PC-3 (cell line): ENCODE measurements around the gene CDK16. TPM values are rescaled to one million over a fixed set of nuclear protein-coding genes. Genes with fewer than 3 reads are reported as not detected.

Source experiments
- ATAC-seq: fragments of 200-7000 bp; cut with Tn5 transposase; 2 replicates; pipeline ENCODE4 v1.9.1; 2020; ENCODE audit warnings: mild to moderate bottlenecking, moderate library complexity
- BruUV-seq: library from RNA; stranded (reverse); fragments of 400-500 nt; replicated peaks from 2 replicates; lab custom pipeline; 2021; lab: Mats Ljungman, UMichigan
- CTCF ChIA-PET: fragments of 300-600 bp; sonication (Branson Sonifier 250); formaldehyde crosslinking; loops from one replicate; lab custom pipeline; 2022; ENCODE audit warnings: antibody characterized with exemption; lab: Charles Lee
- POLR2A ChIA-PET: fragments of 300-600 bp; sonication (Branson Sonifier 250); formaldehyde crosslinking; loops from one replicate; lab custom pipeline; 2022; ENCODE audit warnings: antibody characterized with exemption; ENCODE audit not compliant: unreplicated experiment; lab: Charles Lee
- DNase-seq: peaks from one replicate; pipeline ENCODE4 v3.0.0-alpha.2; 2015
- H2AFZ ChIP-seq: fragments of 300-600 bp; sonication (generic); 2 replicates; pipeline ENCODE4 v1.6.0; 2016; ENCODE audit warnings: antibody characterized with exemption, low read length
- H3F3A ChIP-seq: fragments of 300-600 bp; sonication (generic); one replicate; pipeline ENCODE4 v1.6.0; 2017; ENCODE audit warnings: antibody characterized with exemption, low read length, control low read depth, mild to moderate bottlenecking; ENCODE audit not compliant: unreplicated experiment
- H3K27ac ChIP-seq: fragments of 300-600 bp; sonication (generic); 2 replicates; pipeline ENCODE4 v1.5.1; 2016; ENCODE audit warnings: mild to moderate bottlenecking, low read length
- H3K27me3 ChIP-seq: fragments of 300-600 bp; sonication (generic); 2 replicates; pipeline ENCODE4 v1.6.1; 2016; ENCODE audit warnings: low read length, mixed read lengths
- H3K36me3 ChIP-seq: fragments of 300-600 bp; sonication (generic); 2 replicates; pipeline ENCODE4 v1.6.1; 2016; ENCODE audit warnings: low read depth, mixed run types, low read length, mixed read lengths
- H3K4me1 ChIP-seq: fragments of 300-600 bp; sonication (generic); 2 replicates; pipeline ENCODE4 v1.5.1; 2016; ENCODE audit warnings: low read length; ENCODE audit not compliant: insufficient read depth
- H3K4me2 ChIP-seq: fragments of 300-600 bp; sonication (generic); 2 replicates; pipeline ENCODE4 v1.6.0; 2016; ENCODE audit warnings: low read length
- H3K4me3 ChIP-seq: fragments of 300-600 bp; sonication (generic); 2 replicates; pipeline ENCODE4 v1.5.1; 2016; ENCODE audit warnings: mild to moderate bottlenecking, low read length, mixed read lengths
- H3K79me2 ChIP-seq: fragments of 300-600 bp; sonication (generic); 2 replicates; pipeline ENCODE4 v1.6.1; 2017; ENCODE audit warnings: low read length, mixed read lengths
- H3K9ac ChIP-seq: fragments of 300-600 bp; sonication (generic); 2 replicates; pipeline ENCODE4 v1.6.0; 2016; ENCODE audit warnings: mild to moderate bottlenecking, low read length
- H3K9me2 ChIP-seq: fragments of 300-600 bp; sonication (generic); replicated peaks from 2 replicates; pipeline ENCODE4 v1.6.1; 2016; ENCODE audit warnings: mixed run types, low read length, mixed read lengths
- H3K9me3 ChIP-seq: fragments of 300-600 bp; sonication (generic); 2 replicates; pipeline ENCODE4 v1.6.1; 2016; ENCODE audit warnings: low read length, mixed read lengths
- H4K20me1 ChIP-seq: fragments of 300-600 bp; sonication (generic); 2 replicates; pipeline ENCODE4 v1.6.1; 2016; ENCODE audit warnings: low read length, mixed read lengths
- EZH2 ChIP-seq: fragments of 300-600 bp; sonication (generic); IDR thresholded peaks from one replicate; pipeline ENCODE4 v1.6.1; 2017; ENCODE audit warnings: antibody characterized with exemption, mild to moderate bottlenecking, low read length; ENCODE audit not compliant: unreplicated experiment
- EZH2phosphoT487 ChIP-seq: fragments of 300-600 bp; sonication (generic); IDR thresholded peaks from 2 replicates; pipeline ENCODE4 v1.6.1; 2018; ENCODE audit warnings: mild to moderate bottlenecking, antibody characterized with exemption, low read length, borderline replicate concordance
- intact Hi-C: fragments of 100-400 bp; cut with micrococcal nuclease; formaldehyde crosslinking; loops from 2 replicates; pipeline ENCODE4 v1.9.0; 2023
- total RNA-seq: library from RNA; depleted of rRNA; stranded (reverse); fragments of >200 nt; gene quantifications from 2 replicates; pipeline ENCODE4 v1.2.3, GENCODE V29; 2014
- TF ChIP-seq, protein P1 (sequence below): fragments of 300-600 bp; sonication (generic); conservative IDR thresholded peaks from 2 replicates; pipeline ENCODE4 v1.5.1; 2017; ENCODE audit warnings: antibody characterized with exemption, low read depth, mild to moderate bottlenecking, low read length

The CDK16 gene
- total RNA-seq, 1 experiment from 2014 or later: 155 TPM

DNA sequence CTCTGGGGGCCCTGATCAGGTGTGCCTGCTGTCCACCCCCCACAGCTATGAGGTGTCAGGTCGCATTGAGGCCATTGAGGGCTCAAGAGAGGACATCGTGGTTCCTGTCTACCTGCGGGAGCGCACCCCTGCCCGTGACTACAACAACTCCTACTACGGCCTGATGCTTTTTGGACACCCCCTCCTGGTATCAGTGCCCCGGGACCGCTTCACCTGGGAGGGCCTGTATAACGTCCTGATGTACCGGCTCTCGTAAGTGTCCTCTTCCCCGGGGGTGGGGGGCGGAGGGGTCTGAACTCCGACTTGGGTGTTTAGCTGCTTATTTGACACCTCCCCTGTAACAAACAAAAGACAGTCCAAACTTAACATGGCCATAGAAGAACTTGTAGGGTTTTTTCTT lies 24.9 kb downstream of the CDK16 start:
- TF ChIP-seq EZH2phosphoT487 (no peak), EZH2 (no peak)
- TF ChIP-seq, protein P1, sequence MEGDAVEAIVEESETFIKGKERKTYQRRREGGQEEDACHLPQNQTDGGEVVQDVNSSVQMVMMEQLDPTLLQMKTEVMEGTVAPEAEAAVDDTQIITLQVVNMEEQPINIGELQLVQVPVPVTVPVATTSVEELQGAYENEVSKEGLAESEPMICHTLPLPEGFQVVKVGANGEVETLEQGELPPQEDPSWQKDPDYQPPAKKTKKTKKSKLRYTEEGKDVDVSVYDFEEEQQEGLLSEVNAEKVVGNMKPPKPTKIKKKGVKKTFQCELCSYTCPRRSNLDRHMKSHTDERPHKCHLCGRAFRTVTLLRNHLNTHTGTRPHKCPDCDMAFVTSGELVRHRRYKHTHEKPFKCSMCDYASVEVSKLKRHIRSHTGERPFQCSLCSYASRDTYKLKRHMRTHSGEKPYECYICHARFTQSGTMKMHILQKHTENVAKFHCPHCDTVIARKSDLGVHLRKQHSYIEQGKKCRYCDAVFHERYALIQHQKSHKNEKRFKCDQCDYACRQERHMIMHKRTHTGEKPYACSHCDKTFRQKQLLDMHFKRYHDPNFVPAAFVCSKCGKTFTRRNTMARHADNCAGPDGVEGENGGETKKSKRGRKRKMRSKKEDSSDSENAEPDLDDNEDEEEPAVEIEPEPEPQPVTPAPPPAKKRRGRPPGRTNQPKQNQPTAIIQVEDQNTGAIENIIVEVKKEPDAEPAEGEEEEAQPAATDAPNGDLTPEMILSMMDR: no peak
- intact Hi-C loops: no loop called here
- Histone ChIP-seq H3K9ac (no peak overlapping the region), H3K4me2 (no peak overlapping the region), H3K36me3 (peaks cover 4% of the 10 kb centered on the region; the same call in 1 of the 2 replicates), H3F3A (no peaks in the 10 kb centered on the region), H3K4me1 (peaks cover 18% of the 10 kb centered on the region), H3K27me3 (no peaks in the 10 kb centered on the region), H2AFZ (no peak overlapping the region), H3K4me3 (no peak overlapping the region), H3K27ac (no peak overlapping the region), H3K9me3 (no peaks in the 10 kb centered on the region), H3K9me2 (no peaks in the 10 kb centered on the region), H3K79me2 (no peaks in the 10 kb centered on the region), H4K20me1 (no peaks in the 10 kb centered on the region)
- ATAC-seq: no peak
- POLR2A ChIA-PET: no interaction called here
- no peak for DNase-seq
- CTCF ChIA-PET: no interaction called here
- BruUV-seq: no TSS peak

DNA sequence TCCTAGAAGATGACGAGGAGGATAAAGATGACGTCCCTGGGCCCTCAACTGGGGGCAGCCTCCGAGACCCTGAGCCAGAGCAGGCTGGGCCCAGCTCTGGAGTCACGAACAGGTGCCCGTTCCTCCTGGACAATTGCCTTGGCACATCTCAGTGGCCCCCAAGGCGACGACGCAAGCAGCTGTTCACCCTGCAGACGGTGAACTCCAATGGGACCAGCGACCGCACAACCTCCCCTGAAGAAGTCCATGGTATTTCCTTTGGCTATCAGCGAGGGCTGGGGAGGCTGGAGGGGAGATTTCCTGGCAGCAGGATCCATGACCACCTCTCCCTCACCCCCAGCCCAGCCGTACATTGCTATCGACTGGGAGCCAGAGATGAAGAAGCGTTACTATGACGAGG lies 26.2 kb downstream of the CDK16 start:
- no peaks in the 10 kb centered on the region for H4K20me1 ChIP-seq
- TF ChIP-seq EZH2: no peak
- no peaks in the 10 kb centered on the region for H3K79me2 ChIP-seq
- H3K27ac ChIP-seq: no peak overlapping the region
- ChIA-PET CTCF (no interaction called here), POLR2A (no interaction called here)
- DNase-seq (no peak), ATAC-seq (no peak)
- H3K9ac ChIP-seq: no peak overlapping the region
- H3K9me3 ChIP-seq: no peaks in the 10 kb centered on the region
- H3K36me3 ChIP-seq: peaks cover 4% of the 10 kb centered on the region; the same call in 1 of the 2 replicates
- no peaks in the 10 kb centered on the region for H3K27me3 ChIP-seq
- intact Hi-C loops: no loop called here
- no peak overlapping the region for H2AFZ ChIP-seq
- no TSS peak for BruUV-seq
- no peaks in the 10 kb centered on the region for H3F3A ChIP-seq
- H3K4me3 ChIP-seq: no peak overlapping the region
- H3K4me2 ChIP-seq: no peak overlapping the region
- H3K4me1 ChIP-seq: peaks cover 18% of the 10 kb centered on the region
- no peaks in the 10 kb centered on the region for H3K9me2 ChIP-seq

DNA sequence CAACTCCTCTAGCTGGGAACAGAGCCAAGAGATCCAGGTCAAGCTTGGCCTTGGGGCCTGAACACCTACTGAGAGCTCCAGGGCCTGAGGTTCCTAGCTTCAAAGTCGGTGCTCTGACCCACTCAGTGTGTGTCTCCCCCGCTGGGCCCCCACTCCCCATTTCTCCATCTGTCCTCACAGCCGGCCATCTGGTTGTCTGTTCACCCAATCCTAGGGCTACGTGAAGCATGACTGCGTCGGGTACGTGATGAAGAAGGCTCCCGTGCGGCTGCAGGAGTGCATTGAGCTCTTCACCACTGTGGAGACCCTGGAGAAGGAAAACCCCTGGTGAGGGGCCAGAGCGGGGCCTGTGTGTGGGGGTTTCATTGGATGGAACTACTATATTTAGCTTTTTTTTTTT lies 26.7 kb downstream of the CDK16 start:
- CTCF ChIA-PET: no interaction called here

More for the DNA sequence above, 26.7 kb downstream of the CDK16 start:
- no peaks in the 10 kb centered on the region for H3K9me2 ChIP-seq
- POLR2A ChIA-PET: no interaction called here
- no peaks in the 10 kb centered on the region for H3K79me2 ChIP-seq
- H3K4me1 ChIP-seq: peaks cover 18% of the 10 kb centered on the region
- no peaks in the 10 kb centered on the region for H3K27me3 ChIP-seq
- H3F3A ChIP-seq: no peaks in the 10 kb centered on the region
- no peaks in the 10 kb centered on the region for H3K9me3 ChIP-seq
- H4K20me1 ChIP-seq: no peaks in the 10 kb centered on the region
- H3K4me3 ChIP-seq: no peak overlapping the region
- H3K27ac ChIP-seq: no peak overlapping the region
- H3K9ac ChIP-seq: no peak overlapping the region
- no peak overlapping the region for H3K4me2 ChIP-seq
- intact Hi-C loops: no loop called here
- no peak overlapping the region for H2AFZ ChIP-seq
- BruUV-seq: no TSS peak
- no peak for ATAC-seq
- no peak for DNase-seq
- TF ChIP-seq EZH2phosphoT487: no peak
- TF ChIP-seq, protein P1: no peak
- no peak for TF ChIP-seq EZH2
- H3K36me3 ChIP-seq: peaks cover 4% of the 10 kb centered on the region; the same call in 1 of the 2 replicates
